ENCODE results near the gene SLC26A6.

The SLC26A6 gene

GRCh38 chr3:48631516-48632448 is 3.5 kb downstream of the SLC26A6 start:
- no peak for DNase-seq

GRCh38 chr3:48630833-48631232 is 4.4 kb downstream of the SLC26A6 start:
- no peak for DNase-seq

GRCh38 chr3:48630407-48630806 is 4.9 kb downstream of the SLC26A6 start:
- no peak for DNase-seq

GRCh38 chr3:48629894-48630293 is 5.4 kb downstream of the SLC26A6 start:
- DNase-seq: no peak

- no peak for DNase-seq
Observed at GRCh38 chr3:48628277-48629017, 6.8 kb downstream of the SLC26A6 start.

GRCh38 chr3:48625600-48625999 is 9.7 kb downstream of the SLC26A6 start:
- DNase-seq: no peak

GRCh38 chr3:48624767-48625166 is 10.5 kb downstream of the SLC26A6 start:
- DNase-seq: no peak

GRCh38 chr3:48623851-48624547 is 11.3 kb downstream of the SLC26A6 start:
- no peak for DNase-seq

GRCh38 chr3:48621461-48621869 is 13.8 kb downstream of the SLC26A6 start, which contains the start of gene TMEM89:
TSS of gene TMEM89 (minus strand) at chr3:48621769. CDS start at chr3:48621756, 13 bp downstream.
- no peak for DNase-seq

- no peak for DNase-seq
Observed at GRCh38 chr3:48619541-48620524, 15.4 kb downstream of the SLC26A6 start.

GRCh38 chr3:48617559-48617958 is 17.7 kb downstream of the SLC26A6 start:
- DNase-seq: no peak

GRCh38 chr3:48614044-48614443 is 21.2 kb downstream of the SLC26A6 start:
- DNase-seq: no peak

- no peak for DNase-seq
Observed at GRCh38 chr3:48612309-48612708, 23.0 kb downstream of the SLC26A6 start.

- DNase-seq: peak; percentile 88
Observed at GRCh38 chr3:48609088-48610005, 25.9 kb downstream of the SLC26A6 start, which contains the start of gene UQCRC1. TSS of gene UQCRC1 (minus strand) at chr3:48609646. CDS start at chr3:48609620, 26 bp downstream.

- DNase-seq: no peak
Observed at GRCh38 chr3:48607519-48607918, 27.7 kb downstream of the SLC26A6 start.

GRCh38 chr3:48601622-48601994 is 33.7 kb downstream of the SLC26A6 start:
- no peak for DNase-seq

- DNase-seq: no peak
Observed at GRCh38 chr3:48600711-48601621, 34.3 kb downstream of the SLC26A6 start.

- DNase-seq: no peak
Observed at GRCh38 chr3:48599509-48600285, 35.6 kb downstream of the SLC26A6 start.

- DNase-seq: no peak
Observed at GRCh38 chr3:48599077-48599501, 36.2 kb downstream of the SLC26A6 start.
